HG03558 (cell line): ENCODE results near the gene NUDC.
"Not testable (repeated sequence)": the region's sequence is repeated elsewhere in the genome, so short reads cannot be mapped to it uniquely, and the experiment has no call there.

Source experiments
- ATAC-seq: cut with Tn5 transposase; IDR thresholded peaks from one replicate; pipeline ENCODE4 v1.9.1; 2021; ENCODE audit warnings: moderate number of reproducible peaks; ENCODE audit not compliant: unreplicated experiment; ENCODE audit errors: extremely low read depth

The NUDC gene

GRCh38 chr1:26981146-26981846 is 59.8 kb downstream of the NUDC start:
- ATAC-seq: no peak

GRCh38 chr1:26983863-26984262 is 62.3 kb downstream of the NUDC start:
- ATAC-seq: no peak

GRCh38 chr1:26984291-26984690 is 62.7 kb downstream of the NUDC start:
- no peak for ATAC-seq

GRCh38 chr1:26986658-26987057 is 65.1 kb downstream of the NUDC start:
- ATAC-seq: no peak

- not testable (repeated sequence) for ATAC-seq
These were observed 68.0 kb downstream of the NUDC start for GRCh38 chr1:26989403-26990109.

- ATAC-seq: no peak
These were observed 70.0 kb downstream of the NUDC start for GRCh38 chr1:26991310-26992116.

- no peak for ATAC-seq
These were observed 71.9 kb downstream of the NUDC start, which contains the start of gene TRNP1 for GRCh38 chr1:26993237-26994019. TSS of gene TRNP1 (plus strand) at chr1:26993692. CDS start at chr1:26993787, 95 bp downstream.

GRCh38 chr1:26994020-26994786 is 72.7 kb downstream of the NUDC start:
- no peak for ATAC-seq

- no peak for ATAC-seq
These were observed 73.4 kb downstream of the NUDC start for GRCh38 chr1:26994787-26995517.

GRCh38 chr1:26996024-26996423 is 74.5 kb downstream of the NUDC start:
- no peak for ATAC-seq
